Measurements from ENCODE around the gene VCAM1.

- no peak for TF ChIP-seq CTCF (IDR thresholded peaks at IDR 0.05)
- no peak for TF ChIP-seq POLR2A (IDR thresholded peaks at IDR 0.05)
Measured at GRCh38 chr1:100735244-100735643, 15.7 kb downstream of the VCAM1 start.

All from heart left ventricle (tissue), 13 donors.